ENCODE data around the gene RAI1. TPM values are rescaled to one million over a fixed set of nuclear protein-coding genes. Genes with fewer than 3 reads are reported as not detected.

The RAI1 gene
- total and polyA plus RNA-seq, 10 of the 15 experiments (the other 5 are each of a cell fraction or from before 2014, with no cell fraction given), result 0.66 to 37.7 (median 6.0) TPM

- Histone ChIP-seq H3K9ac (ENCODE audit: control insufficient read depth, insufficient read depth, low read length) (no peak overlapping the region), H4K20me1 (ENCODE audit: control insufficient read depth, insufficient read depth) (no peaks in the 10 kb centered on the region), H3K4me2 (ENCODE audit: control insufficient read depth, insufficient read depth) (no peak overlapping the region), H3K27ac (ENCODE audit: control insufficient read depth, insufficient read depth) (no peak overlapping the region), H3K4me1 (ENCODE audit: control insufficient read depth, insufficient read depth, low read length) (peaks cover 27% of the 10 kb centered on the region), H3K79me2 (ENCODE audit: control insufficient read depth, insufficient read depth, low read length) (no peaks in the 10 kb centered on the region), H2AFZ (ENCODE audit: control insufficient read depth, low read depth, low read length) (no peak overlapping the region), H3K4me3 (no peak overlapping the region), H3K9me3 (replicated peaks; ENCODE audit: control insufficient read depth, insufficient read depth, low read length) (no peaks in the 10 kb centered on the region), H3K27me3 (replicated peaks in 1 of 2; ENCODE audit: control insufficient read depth in 2 of 2, insufficient read depth in 2 of 2, low read length in 1 of 2) (no peaks in the 10 kb centered on the region), H3K36me3 (ENCODE audit: control insufficient read depth in 2 of 2, insufficient read depth in 2 of 2, low read length in 1 of 2) (no peaks in the 10 kb centered on the region)
- SMC1A ChIA-PET (ENCODE audit: uncharacterized antibody, unreplicated experiment), result interaction anchor here (1.5 to 4.6 kb wide), 2 partner anchors 18 to 161 kb away, joined by 5 to 28 read pairs; partner anchors contain the start of gene SREBF1
- FAIRE-seq (no peak), DNase-seq (ENCODE audit: low read depth, low spot score) (no peak), ATAC-seq (no peak)
- 79% methylated on average over 3 of the region's 3 CpGs for WGBS (ENCODE audit: insufficient coverage, insufficient replicate concordance, low lambda C conversion rate, missing lambda C conversion rate)
- POLR2A ChIA-PET, result interaction anchor here (1.2 kb wide), 1 partner anchor 12 kb away, joined by 4 read pairs; no protein-coding TSS in a partner anchor
- TF ChIP-seq TAF1 (IDR thresholded peaks at IDR 0.05; ENCODE audit: borderline replicate concordance, low read depth, low read length) (no peak), ZNF384 (IDR thresholded peaks at IDR 0.05; ENCODE audit: borderline replicate concordance, low read depth, low read length) (no peak), HDAC6 (IDR thresholded peaks at IDR 0.05; ENCODE audit: unreplicated experiment) (no peak), ELK1 (IDR thresholded peaks at IDR 0.05; ENCODE audit: low read depth, low read length) (no peak), NFXL1 (IDR thresholded peaks at IDR 0.05; ENCODE audit: borderline replicate concordance) (no peak)
- CTCF ChIA-PET, result interaction anchor here (1.1 to 10.6 kb wide), 5 partner anchors 12 to 189 kb away, joined by 3 to 86 read pairs (median 5); no protein-coding TSS in a partner anchor
- intact Hi-C loops (cut with micrococcal nuclease; ENCODE audit: unreplicated experiment) (no loop called here), in situ Hi-C loops (cut with MboI) (no loop called here)
- RAD21 ChIA-PET (ENCODE audit: unreplicated experiment), result no interaction called here
- BruUV-seq (replicated peaks), result no TSS peak
Observed at GRCh38 chr17:17852930-17853329, 171.7 kb downstream of the RAI1 start.
